Stimulated activated CD8-positive, alpha-beta memory T cell treated with anti-CD3 and anti-CD28 coated beads, Interleukin-7, amount 100 ng/mL, for 24 hours (primary cell): ENCODE measurements around the gene KLHL18.
"Not testable (repeated sequence)": the region's sequence is repeated elsewhere in the genome, so short reads cannot be mapped to it uniquely, and the experiment has no call there.

Experiments
- DNase-seq: peaks from one replicate; pipeline ENCODE4 v3.0.0-alpha.2; 2020; ENCODE audit warnings: low read depth

KLHL18 gene

GRCh38 chr3:47274652-47275051, 8.1 kb upstream of the KLHL18 start:
- no peak for DNase-seq

GRCh38 chr3:47276558-47276957, 6.2 kb upstream of the KLHL18 start:
- DNase-seq: no peak

- DNase-seq: no peak
Observed at GRCh38 chr3:47280519-47280918, 2.2 kb upstream of the KLHL18 start.

- peak; percentile 13 for DNase-seq
Observed at GRCh38 chr3:47283193-47283537, 421 bp downstream of the KLHL18 start.

GRCh38 chr3:47283591-47284364, 1.0 kb downstream of the KLHL18 start:
- DNase-seq: no peak

- DNase-seq: no peak
Observed at GRCh38 chr3:47288966-47289910, 6.5 kb downstream of the KLHL18 start.

- no peak for DNase-seq
Observed at GRCh38 chr3:47291158-47291753, 8.5 kb downstream of the KLHL18 start.

- not testable (repeated sequence) for DNase-seq
Observed at GRCh38 chr3:47291754-47292420, 9.1 kb downstream of the KLHL18 start.

- no peak for DNase-seq
Observed at GRCh38 chr3:47293822-47294221, 11.1 kb downstream of the KLHL18 start.

GRCh38 chr3:47294392-47294791, 11.6 kb downstream of the KLHL18 start:
- DNase-seq: no peak

- DNase-seq: no peak
Observed at GRCh38 chr3:47295322-47295721, 12.6 kb downstream of the KLHL18 start.

- no peak for DNase-seq
Observed at GRCh38 chr3:47295976-47296375, 13.2 kb downstream of the KLHL18 start.

- DNase-seq: no peak
Observed at GRCh38 chr3:47296562-47297302, 14.0 kb downstream of the KLHL18 start.

- DNase-seq: no peak
Observed at GRCh38 chr3:47298439-47298838, 15.7 kb downstream of the KLHL18 start.

- DNase-seq: no peak
Observed at GRCh38 chr3:47299381-47300318, 16.9 kb downstream of the KLHL18 start.

- no peak for DNase-seq
Observed at GRCh38 chr3:47301456-47301855, 18.7 kb downstream of the KLHL18 start.

- DNase-seq: no peak
Observed at GRCh38 chr3:47306022-47306421, 23.3 kb downstream of the KLHL18 start.

- not testable (repeated sequence) for DNase-seq
Observed at GRCh38 chr3:47309231-47309630, 26.5 kb downstream of the KLHL18 start.

- DNase-seq: no peak
Observed at GRCh38 chr3:47310391-47310790, 27.6 kb downstream of the KLHL18 start.

GRCh38 chr3:47313341-47314055, 30.8 kb downstream of the KLHL18 start:
- DNase-seq: no peak
